GM19240 (cell line): Measurements from ENCODE around the gene GZMM.

Source experiments
- DNase-seq: peaks from one replicate; pipeline ENCODE4 v3.0.0; 2011; ENCODE audit warnings: low spot score; ENCODE audit not compliant: insufficient read length

The GZMM gene

GRCh38 chr19:595326-596262, 51.7 kb downstream of the GZMM start:
- DNase-seq = no peak

- no peak for DNase-seq
These were observed 52.4 kb downstream of the GZMM start for GRCh38 chr19:596263-596655.

GRCh38 chr19:597406-598315, 53.8 kb downstream of the GZMM start:
- no peak for DNase-seq
